ENCODE results near the gene P2RX5.
"Not testable (repeated sequence)": the region's sequence is repeated elsewhere in the genome, so short reads cannot be mapped to it uniquely, and the experiment has no call there.

DNA sequence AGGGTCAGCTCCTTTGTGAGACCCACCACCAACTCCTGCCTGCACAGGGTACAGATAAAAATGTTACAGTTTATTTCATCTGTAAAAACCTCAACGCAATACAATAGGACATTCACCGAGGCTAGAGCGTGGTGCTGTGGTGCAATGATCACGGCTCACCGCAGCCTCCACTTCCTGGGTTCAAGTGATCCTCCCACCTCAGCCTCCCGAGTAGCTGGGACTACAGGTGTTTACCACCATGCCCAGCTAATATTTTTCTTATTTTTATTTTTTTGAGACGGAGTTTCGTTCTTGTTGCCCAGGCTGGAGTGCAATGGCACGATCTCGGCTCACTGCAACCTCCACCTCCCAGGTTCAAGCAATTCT, 38.9 kb upstream of the P2RX5 start:
- not testable (repeated sequence) for TF ChIP-seq POLR2A, EP300 (IDR thresholded peaks at IDR 0.05)
- TF ChIP-seq, protein P1, sequence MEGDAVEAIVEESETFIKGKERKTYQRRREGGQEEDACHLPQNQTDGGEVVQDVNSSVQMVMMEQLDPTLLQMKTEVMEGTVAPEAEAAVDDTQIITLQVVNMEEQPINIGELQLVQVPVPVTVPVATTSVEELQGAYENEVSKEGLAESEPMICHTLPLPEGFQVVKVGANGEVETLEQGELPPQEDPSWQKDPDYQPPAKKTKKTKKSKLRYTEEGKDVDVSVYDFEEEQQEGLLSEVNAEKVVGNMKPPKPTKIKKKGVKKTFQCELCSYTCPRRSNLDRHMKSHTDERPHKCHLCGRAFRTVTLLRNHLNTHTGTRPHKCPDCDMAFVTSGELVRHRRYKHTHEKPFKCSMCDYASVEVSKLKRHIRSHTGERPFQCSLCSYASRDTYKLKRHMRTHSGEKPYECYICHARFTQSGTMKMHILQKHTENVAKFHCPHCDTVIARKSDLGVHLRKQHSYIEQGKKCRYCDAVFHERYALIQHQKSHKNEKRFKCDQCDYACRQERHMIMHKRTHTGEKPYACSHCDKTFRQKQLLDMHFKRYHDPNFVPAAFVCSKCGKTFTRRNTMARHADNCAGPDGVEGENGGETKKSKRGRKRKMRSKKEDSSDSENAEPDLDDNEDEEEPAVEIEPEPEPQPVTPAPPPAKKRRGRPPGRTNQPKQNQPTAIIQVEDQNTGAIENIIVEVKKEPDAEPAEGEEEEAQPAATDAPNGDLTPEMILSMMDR (IDR thresholded peaks at IDR 0.05), result not testable (repeated sequence)

Data from ovary (tissue), 3 donors.